Activated T-cell treated with anti-CD3 and anti-CD28 coated beads, Interleukin-2, amount 50 U/mL, for 72 hours (primary cell): ENCODE data around the gene URGCP. TPM values are rescaled to one million over a fixed set of nuclear protein-coding genes. Genes with fewer than 3 reads are reported as not detected.

Experiments used
- ATAC-seq, 2 donors: fragments of 150-1000 bp; cut with Tn5 transposase; replicated peaks in 1 of 2; 2 replicates each; pipeline ENCODE4 v1.10.0; 2021; ENCODE audit warnings: moderate library complexity in 2 of 2, mild to moderate bottlenecking in 1 of 2
- DNase-seq, 2 donors: peaks; one replicate each; pipeline ENCODE4 v3.0.0; 2021 to 2022; ENCODE audit warnings: mixed read lengths in 1 of 2
- H3K27ac Mint-ChIP-seq: one replicate; pipeline ENCODE4 v1.8.0; 2022; ENCODE audit warnings: mild to moderate bottlenecking, moderate library complexity, mixed read lengths
- H3K27me3 Mint-ChIP-seq: one replicate; pipeline ENCODE4 v1.8.0; 2022; ENCODE audit warnings: low read depth, mixed read lengths
- H3K36me3 Mint-ChIP-seq, 2 donors: one replicate each; pipeline ENCODE4 v1.8.0; 2022; ENCODE audit warnings: mixed read lengths in 2 of 2, mild to moderate bottlenecking in 1 of 2; ENCODE audit not compliant: insufficient read depth in 2 of 2
- H3K4me1 Mint-ChIP-seq: one replicate; pipeline ENCODE4 v1.8.0; 2022; ENCODE audit warnings: low read depth, mixed read lengths
- H3K4me3 Mint-ChIP-seq, 2 donors: one replicate each; pipeline ENCODE4 v1.8.0; 2022; ENCODE audit warnings: mild to moderate bottlenecking in 2 of 2, mixed read lengths in 2 of 2, moderate library complexity in 2 of 2
- H3K9me3 Mint-ChIP-seq, 2 donors: one replicate each; pipeline ENCODE4 v1.8.0; 2022; ENCODE audit warnings: mixed read lengths in 2 of 2
- total RNA-seq, 2 donors: library from RNA; stranded (reverse); gene quantifications; one replicate each; pipeline ENCODE4 v1.2.3, GENCODE V29; 2022

URGCP gene
- total RNA-seq, 2 donors from 2014 or later, result 34.4 to 36.8 TPM

- Mint-ChIP-seq H3K4me1 (peaks cover 10% of the 10 kb centered on the region), H3K27ac (no peak overlapping the region), H3K9me3 (no peaks in the 10 kb centered on the region), H3K4me3 (no peak overlapping the region), H3K27me3 (no peaks in the 10 kb centered on the region), H3K36me3 (peaks cover 4 to 15% of the 10 kb centered on the region in 2 donors)
- no peak for DNase-seq
- no peak for ATAC-seq
Measured at GRCh38 chr7:43876976-43877745, 29.2 kb downstream of the URGCP start.

GRCh38 chr7:43876241-43876640 is 30.2 kb downstream of the URGCP start:
- Mint-ChIP-seq H3K27ac (no peak overlapping the region), H3K4me1 (peaks cover 20% of the 10 kb centered on the region), H3K36me3 (peaks cover 4 to 9% of the 10 kb centered on the region in 2 donors), H3K27me3 (no peaks in the 10 kb centered on the region), H3K4me3 (no peak overlapping the region), H3K9me3 (no peaks in the 10 kb centered on the region)
- ATAC-seq (no peak), DNase-seq (no peak)

- no peaks in the 10 kb centered on the region for H3K9me3 Mint-ChIP-seq
- no peak for DNase-seq
- no peaks in the 10 kb centered on the region for H3K27me3 Mint-ChIP-seq
- no peak for ATAC-seq
- no peak overlapping the region for H3K27ac Mint-ChIP-seq
- peaks cover 6 to 14% of the 10 kb centered on the region in 2 donors for H3K36me3 Mint-ChIP-seq
- no peak overlapping the region for H3K4me3 Mint-ChIP-seq
- H3K4me1 Mint-ChIP-seq, result peaks cover 37% of the 10 kb centered on the region
Measured at GRCh38 chr7:43873300-43873699, 33.1 kb downstream of the URGCP start.

GRCh38 chr7:43872406-43873110 is 33.8 kb downstream of the URGCP start:
- Mint-ChIP-seq H3K4me1 (peaks cover 41% of the 10 kb centered on the region), H3K9me3 (no peaks in the 10 kb centered on the region), H3K27ac (no peak overlapping the region), H3K36me3 (peaks cover 6 to 9% of the 10 kb centered on the region in 2 donors), H3K27me3 (no peaks in the 10 kb centered on the region), H3K4me3 (no peak overlapping the region)
- DNase-seq (no peak), ATAC-seq (no peak)

GRCh38 chr7:43871064-43871463 is 35.3 kb downstream of the URGCP start:
- Mint-ChIP-seq H3K27me3 (no peaks in the 10 kb centered on the region), H3K4me3 (no peak overlapping the region), H3K27ac (no peak overlapping the region), H3K9me3 (no peaks in the 10 kb centered on the region), H3K36me3 (peaks cover 3 to 11% of the 10 kb centered on the region in 2 donors), H3K4me1 (peaks cover 41% of the 10 kb centered on the region)
- ATAC-seq, result no peak
- no peak for DNase-seq

GRCh38 chr7:43870316-43870715 is 36.1 kb downstream of the URGCP start:
- peak overlapping the region; percentile 96 to 98 for H3K4me3 Mint-ChIP-seq
- peaks cover 41% of the 10 kb centered on the region for H3K4me1 Mint-ChIP-seq
- H3K9me3 Mint-ChIP-seq, result no peaks in the 10 kb centered on the region
- H3K27ac Mint-ChIP-seq, result no peak overlapping the region
- no peak for DNase-seq
- H3K27me3 Mint-ChIP-seq, result no peaks in the 10 kb centered on the region
- ATAC-seq, result no peak
- peaks cover 4 to 11% of the 10 kb centered on the region in 2 donors for H3K36me3 Mint-ChIP-seq

- Mint-ChIP-seq H3K9me3 (no peaks in the 10 kb centered on the region), H3K4me1 (peaks cover 41% of the 10 kb centered on the region), H3K4me3 (peak overlapping the region; percentile 96 to 98), H3K36me3 (peaks cover 7 to 10% of the 10 kb centered on the region in 2 donors), H3K27me3 (no peaks in the 10 kb centered on the region), H3K27ac (peak overlapping the region; percentile 94)
- ATAC-seq, result peak; percentile 40 to 44
- DNase-seq, result peak; percentile 24 to 50
Measured at GRCh38 chr7:43869867-43870240, 36.5 kb downstream of the URGCP start.

GRCh38 chr7:43869006-43869866 is 37.2 kb downstream of the URGCP start, which contains the start of gene MRPS24:
MRPS24 (minus strand) TSS chr7:43869517; CDS start chr7:43869495, 22 bp downstream.
- H3K9me3 Mint-ChIP-seq, result no peaks in the 10 kb centered on the region
- peak within 1 kb of the TSS; percentile 94 for H3K27ac Mint-ChIP-seq
- peaks cover 41% of the 10 kb centered on the region for H3K4me1 Mint-ChIP-seq
- peaks cover 7 to 10% of the 10 kb centered on the region in 2 donors for H3K36me3 Mint-ChIP-seq
- ATAC-seq (peak; percentile 98), DNase-seq (peak; percentile 93 to 94)
- no peaks in the 10 kb centered on the region for H3K27me3 Mint-ChIP-seq
- H3K4me3 Mint-ChIP-seq, result peak within 1 kb of the TSS; percentile 96 to 98

- ATAC-seq, result no peak
Measured at GRCh38 chr7:43868681-43869005, 37.8 kb downstream of the URGCP start.

GRCh38 chr7:43868181-43868580 is 38.2 kb downstream of the URGCP start:
- H3K9me3 Mint-ChIP-seq, result no peaks in the 10 kb centered on the region
- ATAC-seq, result no peak
- peaks cover 41% of the 10 kb centered on the region for H3K4me1 Mint-ChIP-seq
- no peak for DNase-seq
- no peaks in the 10 kb centered on the region for H3K27me3 Mint-ChIP-seq
- H3K27ac Mint-ChIP-seq, result peak overlapping the region; percentile 81
- peak overlapping the region; percentile 96 to 98 for H3K4me3 Mint-ChIP-seq
- peaks cover 5 to 10% of the 10 kb centered on the region in 2 donors for H3K36me3 Mint-ChIP-seq

More at GRCh38 chr7:43868681-43869005, 37.8 kb downstream of the URGCP start:
- Mint-ChIP-seq H3K4me3 (peak overlapping the region; percentile 96 to 98), H3K36me3 (peaks cover 5 to 10% of the 10 kb centered on the region in 2 donors), H3K27me3 (no peaks in the 10 kb centered on the region), H3K4me1 (peaks cover 41% of the 10 kb centered on the region), H3K27ac (peak overlapping the region; percentile 81), H3K9me3 (no peaks in the 10 kb centered on the region)
- no peak for DNase-seq

- H3K4me3 Mint-ChIP-seq, result no peak overlapping the region
- no peaks in the 10 kb centered on the region for H3K27me3 Mint-ChIP-seq
- ATAC-seq (no peak), DNase-seq (no peak)
- H3K27ac Mint-ChIP-seq, result no peak overlapping the region
- no peaks in the 10 kb centered on the region for H3K9me3 Mint-ChIP-seq
- peaks cover 5 to 10% of the 10 kb centered on the region in 2 donors for H3K36me3 Mint-ChIP-seq
- H3K4me1 Mint-ChIP-seq, result peaks cover 19% of the 10 kb centered on the region
Measured at GRCh38 chr7:43865277-43865676, 41.1 kb downstream of the URGCP start.

GRCh38 chr7:43864126-43864525 is 42.3 kb downstream of the URGCP start:
- no peak for DNase-seq
- peaks cover 3 to 10% of the 10 kb centered on the region in 2 donors for H3K36me3 Mint-ChIP-seq
- no peak overlapping the region for H3K27ac Mint-ChIP-seq
- no peak for ATAC-seq
- no peaks in the 10 kb centered on the region for H3K9me3 Mint-ChIP-seq
- peaks cover 11% of the 10 kb centered on the region for H3K4me1 Mint-ChIP-seq
- no peak overlapping the region for H3K4me3 Mint-ChIP-seq
- peaks cover 4% of the 10 kb centered on the region for H3K27me3 Mint-ChIP-seq

GRCh38 chr7:43856996-43857395 is 49.4 kb downstream of the URGCP start:
- ATAC-seq (peak; percentile 75 to 94), DNase-seq (no peak)
- H3K27me3 Mint-ChIP-seq, result peaks cover 12% of the 10 kb centered on the region
- no peak overlapping the region for H3K27ac Mint-ChIP-seq
- H3K9me3 Mint-ChIP-seq, result no peaks in the 10 kb centered on the region
- H3K36me3 Mint-ChIP-seq, result no peaks in the 10 kb centered on the region
- H3K4me1 Mint-ChIP-seq, result no peaks in the 10 kb centered on the region
- no peak overlapping the region for H3K4me3 Mint-ChIP-seq
